Mesenteric fat pad (tissue), 1 donor: Measurements from ENCODE around the gene ARRB1. TPM values are rescaled to one million over a fixed set of nuclear protein-coding genes. Genes with fewer than 3 reads are reported as not detected.
"Not testable (repeated sequence)": the region's sequence is repeated elsewhere in the genome, so short reads cannot be mapped to it uniquely, and the experiment has no call there.

ENCODE experiments used
- DNase-seq: peaks from one replicate; pipeline ENCODE4 v3.0.0-alpha.2; 2020; ENCODE audit warnings: low spot score
- total RNA-seq: library from RNA; stranded (reverse); fragmentation: NEBNext Ultra II Directional; extraction: Animal tissue kit (Norgen Biotek cat#: 25700); gene quantifications from one replicate; pipeline ENCODE4 v1.2.1, GENCODE V29; 2021
- donor health status: DM: yes; HTN: yes; CAD: no.

ARRB1 gene
- total RNA-seq, 1 donor from 2014 or later = 112 TPM

DNA sequence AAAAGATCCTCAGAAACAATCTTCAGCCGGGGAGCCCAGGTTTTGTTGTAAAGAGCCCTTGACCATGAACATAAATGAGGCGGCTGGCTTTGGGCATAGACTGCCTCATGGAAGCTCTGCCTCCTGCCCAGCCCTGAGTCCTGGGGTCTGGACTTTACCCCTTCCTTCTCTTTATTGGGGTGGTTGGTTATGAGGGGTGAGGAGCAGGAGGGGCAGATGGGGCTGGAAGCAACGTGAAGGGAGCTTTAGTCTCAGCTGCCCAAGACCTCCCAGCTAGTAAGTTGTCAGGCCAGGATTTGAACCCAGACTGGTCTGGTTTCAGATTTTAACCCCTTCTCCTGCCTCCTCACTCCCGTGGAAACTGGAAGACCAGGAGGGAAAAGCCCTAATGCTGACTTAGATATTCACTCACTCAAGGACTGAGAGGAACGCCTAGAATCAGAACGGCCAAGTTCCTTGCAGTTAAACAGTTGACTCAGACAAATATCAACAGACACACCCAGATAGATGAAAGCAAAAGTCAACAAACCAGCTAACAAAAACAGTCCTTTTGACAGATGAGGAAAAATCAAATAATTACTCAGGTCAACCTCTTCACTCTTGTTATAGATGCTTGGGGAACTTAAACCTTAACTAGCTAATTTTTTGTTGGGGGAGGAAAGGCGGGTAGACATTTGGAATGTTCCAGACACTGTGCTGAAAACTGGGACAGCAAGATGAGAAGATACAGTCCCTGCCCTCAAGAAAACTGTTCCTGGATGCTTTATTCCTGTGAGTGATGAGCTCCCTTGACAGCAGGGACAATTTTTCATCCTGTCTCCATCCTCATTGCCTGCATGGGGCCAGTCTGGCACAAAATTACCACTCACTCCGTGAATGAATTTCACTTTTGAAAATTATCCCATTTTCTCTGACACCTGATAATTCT is 20.8 kb upstream of the ARRB1 start:
- DNase-seq = no peak

- no peak for DNase-seq
Measured at GRCh38 chr11:75369560-75370255, 18.2 kb upstream of the ARRB1 start.

DNA sequence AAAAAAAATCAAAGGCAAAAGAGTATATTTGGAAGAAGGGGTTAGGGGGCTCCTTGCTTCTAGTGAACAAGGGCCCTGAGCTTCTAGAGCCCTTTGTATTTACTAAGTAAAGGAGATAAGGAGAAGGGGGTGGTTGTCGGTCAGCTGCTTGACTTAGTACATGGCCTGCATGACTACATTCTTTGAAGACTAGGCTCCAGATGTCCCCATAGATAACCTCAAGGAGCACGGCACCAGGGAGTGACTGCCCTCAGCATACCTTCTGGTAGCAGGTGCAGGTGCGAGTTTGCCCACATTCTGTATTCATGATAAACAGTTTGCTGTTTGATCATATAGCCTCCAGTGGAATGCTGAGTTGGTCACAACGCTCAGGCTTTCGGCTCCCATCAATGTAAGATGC is 15.4 kb upstream of the ARRB1 start:
- not testable (repeated sequence) for DNase-seq

DNA sequence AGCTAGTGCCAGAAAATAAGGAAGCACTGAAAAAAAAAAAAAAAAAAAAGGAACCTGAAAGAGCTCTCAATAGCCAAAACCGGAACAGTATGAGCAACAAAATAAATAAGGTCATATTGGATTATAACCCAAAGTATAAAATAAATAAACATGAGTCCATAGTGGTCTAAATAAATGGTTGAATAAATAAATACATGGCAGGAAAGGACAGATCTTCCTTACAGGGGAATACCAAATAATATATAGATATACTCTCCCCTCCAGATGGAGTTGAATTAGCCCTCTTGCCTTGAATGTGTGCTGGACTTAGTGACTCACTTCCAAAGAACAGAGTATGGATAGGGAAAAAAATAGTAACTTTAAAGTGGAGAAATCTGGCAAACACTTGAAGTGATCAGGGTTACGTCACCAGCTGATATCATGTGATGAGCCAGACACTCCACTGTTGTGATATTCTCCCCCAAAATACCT is 14.3 kb upstream of the ARRB1 start:
- DNase-seq = no peak

- not testable (repeated sequence) for DNase-seq
Measured at GRCh38 chr11:75362285-75362684, 10.8 kb upstream of the ARRB1 start.

- no peak for DNase-seq
Measured at GRCh38 chr11:75356613-75357012, 5.2 kb upstream of the ARRB1 start.

GRCh38 chr11:75355051-75355450 is 3.6 kb upstream of the ARRB1 start:
- DNase-seq = no peak

GRCh38 chr11:75352588-75353206 is 1.2 kb upstream of the ARRB1 start:
- DNase-seq = no peak

- no peak for DNase-seq
Measured at GRCh38 chr11:75351791-75352587, 528 bp upstream of the ARRB1 start.

GRCh38 chr11:75350743-75351540 is 519 bp downstream of the ARRB1 start:
- no peak for DNase-seq

- no peak for DNase-seq
Measured at GRCh38 chr11:75350122-75350742, 1.2 kb downstream of the ARRB1 start.

DNA sequence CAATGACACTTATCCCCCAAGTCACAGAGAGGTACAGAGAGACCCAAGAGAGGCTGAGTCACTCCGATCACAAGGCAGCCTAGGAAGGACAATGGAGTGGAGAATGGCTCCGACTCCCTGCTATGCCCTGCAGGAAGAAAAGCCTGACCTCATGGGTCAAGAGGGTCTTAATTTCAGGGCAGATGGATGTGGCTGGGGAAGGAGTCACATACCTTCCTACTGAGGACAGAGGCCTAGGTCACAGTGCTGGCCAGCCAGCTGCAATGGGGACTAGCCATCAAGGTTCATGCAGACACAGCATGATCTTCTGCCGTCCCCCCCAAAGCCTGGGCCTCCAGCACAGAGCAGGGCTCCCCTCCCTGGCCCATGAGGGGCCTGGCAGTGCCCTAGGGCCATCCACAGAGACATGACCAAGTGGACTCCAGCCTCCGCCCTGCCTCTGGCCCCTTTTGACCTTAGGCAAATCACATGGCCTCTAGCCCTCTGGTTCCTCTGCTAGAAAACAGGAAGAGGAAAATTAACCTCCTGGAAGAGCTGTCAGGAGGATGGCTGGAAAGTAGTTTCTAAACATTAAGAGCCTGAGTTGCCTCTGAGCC is 1.8 kb downstream of the ARRB1 start:
- DNase-seq = no peak

GRCh38 chr11:75347781-75348566 is 3.5 kb downstream of the ARRB1 start:
- no peak for DNase-seq

DNA sequence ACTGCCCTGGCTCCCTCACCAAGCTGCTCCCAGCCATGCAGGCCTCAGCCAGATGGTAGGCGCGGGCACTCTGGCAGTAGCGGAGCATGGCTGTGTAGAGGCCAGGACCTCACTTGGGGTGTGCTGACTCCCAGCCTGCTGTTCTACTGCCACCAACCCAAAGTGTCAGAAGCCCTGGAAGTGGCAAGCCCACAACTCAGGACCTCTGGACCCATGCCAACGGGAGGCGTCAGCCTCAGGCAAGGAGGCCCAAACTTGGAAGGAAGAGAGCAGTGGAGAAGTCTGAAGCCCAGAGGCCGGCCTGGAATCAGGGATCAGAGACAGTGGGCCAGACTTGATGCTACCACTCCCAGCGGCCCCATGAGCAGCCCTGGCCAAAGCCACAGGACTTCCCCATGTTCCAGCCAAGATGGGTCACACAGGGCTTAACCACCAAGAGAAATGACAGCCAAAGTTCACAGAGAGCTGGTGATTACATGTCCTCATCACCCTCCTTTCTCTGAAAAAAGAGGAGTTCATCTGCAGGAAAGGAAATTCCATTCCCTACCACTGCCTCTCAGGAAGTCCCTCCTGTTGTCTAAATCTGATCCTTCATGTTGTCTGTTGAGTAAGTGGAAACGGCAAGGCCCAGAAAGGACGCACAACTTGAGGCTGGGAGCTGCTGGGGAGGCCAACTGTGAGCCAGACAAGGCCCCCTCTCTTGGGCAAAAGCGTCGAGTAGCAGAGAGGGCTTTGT is 4.4 kb downstream of the ARRB1 start:
- DNase-seq = no peak

- no peak for DNase-seq
Measured at GRCh38 chr11:75346296-75346695, 5.2 kb downstream of the ARRB1 start.

DNA sequence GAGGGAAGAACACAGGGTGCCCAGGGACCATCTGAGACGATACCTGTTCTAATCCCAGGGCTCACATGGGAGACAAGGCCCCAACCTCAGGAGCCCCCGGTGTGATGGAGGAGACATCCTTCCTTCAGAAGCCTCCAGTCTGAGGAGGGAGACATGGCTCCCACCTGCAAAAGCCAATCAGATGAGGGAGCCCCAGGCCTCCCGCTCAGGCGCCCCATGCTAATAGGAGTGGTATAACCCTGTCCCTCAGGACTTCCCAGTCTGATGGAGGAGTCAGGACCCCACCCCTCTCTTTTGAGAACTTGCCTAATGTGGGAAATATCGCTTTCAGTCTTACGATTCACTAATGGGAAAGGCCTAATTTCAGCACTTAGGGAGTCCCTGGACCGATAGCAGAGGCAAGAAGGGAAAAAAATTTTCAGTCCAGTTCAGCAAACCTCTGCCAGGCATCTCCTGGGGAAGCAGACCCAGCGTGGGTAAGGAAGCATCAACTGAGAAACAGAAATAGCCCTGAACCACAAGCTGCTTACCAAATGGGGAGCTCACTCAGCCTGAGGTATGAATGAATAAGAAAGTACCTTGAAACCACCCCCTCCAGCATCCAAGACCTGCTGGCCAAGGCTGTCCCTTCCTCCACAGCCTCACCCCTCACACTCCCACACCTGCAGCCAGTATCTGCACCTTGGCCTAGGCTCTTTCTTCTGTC is 5.9 kb downstream of the ARRB1 start:
- no peak for DNase-seq

DNA sequence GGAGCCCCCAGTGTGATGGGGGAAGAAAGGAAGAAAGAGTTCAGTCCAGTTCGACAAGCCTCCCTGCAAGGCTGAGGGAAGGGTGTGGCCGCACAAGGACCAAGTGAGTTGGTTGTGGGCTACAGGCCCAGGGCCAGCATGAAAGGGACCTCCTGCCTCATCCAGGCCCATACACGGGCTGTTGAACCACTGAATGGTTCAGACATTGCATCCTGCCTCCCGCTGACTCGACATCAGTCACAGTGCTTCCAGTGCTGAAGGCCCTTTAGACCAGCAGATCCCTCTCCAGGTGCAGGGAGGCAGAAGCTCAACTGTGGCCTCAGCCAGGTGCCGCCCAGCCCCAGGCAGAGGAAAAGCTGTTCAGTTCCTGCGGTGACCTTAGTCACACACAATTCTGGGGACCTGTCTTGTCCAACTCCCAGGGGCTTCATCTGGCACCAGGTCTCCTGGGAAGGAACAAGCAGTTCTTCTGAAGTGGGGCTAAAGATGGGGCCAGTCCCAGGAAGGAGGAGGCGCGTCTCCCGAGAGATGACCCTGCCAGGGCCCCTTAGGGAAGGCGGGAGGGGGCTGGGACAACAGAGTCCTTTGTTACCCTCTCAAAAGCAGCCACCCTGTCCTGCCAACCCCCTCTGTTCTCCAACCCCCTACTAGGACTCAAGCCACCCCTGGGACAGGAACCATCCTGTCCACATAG is 6.6 kb downstream of the ARRB1 start:
- DNase-seq = no peak
